Activated CD8-positive, alpha-beta memory T cell treated with anti-CD3 and anti-CD28 coated beads, Interleukin-2, amount 10 ng/mL, durations not matched to agents 7 days and 5 days (primary cell): Measurements from ENCODE around the gene UMAD1. TPM values are rescaled to one million over a fixed set of nuclear protein-coding genes. Genes with fewer than 3 reads are reported as not detected.
A peak's percentile ranks its signal among the peaks of the same experiment; 100 is the strongest.
"Not testable (repeated sequence)": the region's sequence is repeated elsewhere in the genome, so short reads cannot be mapped to it uniquely, and the experiment has no call there.

Experiments used
- ATAC-seq: fragments of 150-1000 bp; cut with Tn5 transposase; one replicate; pipeline ENCODE4 v1.10.0; 2021; ENCODE audit warnings: moderate library complexity
- CTCF ChIA-PET: fragments of 350-600 bp; sonication (Branson Sonifier 250); formaldehyde crosslinking; loops from one replicate; lab custom pipeline; 2021; ENCODE audit warnings: antibody characterized with exemption; lab: Charles Lee
- DNase-seq: peaks from one replicate; pipeline ENCODE4 v3.0.0-alpha.2; 2020
- H3K27ac Mint-ChIP-seq: one replicate; pipeline ENCODE4 v1.8.0; 2021; ENCODE audit warnings: mild to moderate bottlenecking, mixed read lengths
- H3K27me3 Mint-ChIP-seq: one replicate; pipeline ENCODE4 v1.8.0; 2021; ENCODE audit warnings: mixed read lengths
- H3K36me3 Mint-ChIP-seq: one replicate; pipeline ENCODE4 v1.8.0; 2021; ENCODE audit warnings: mild to moderate bottlenecking, mixed read lengths
- H3K4me1 Mint-ChIP-seq: one replicate; pipeline ENCODE4 v1.8.0; 2021; ENCODE audit warnings: mixed read lengths
- H3K4me3 Mint-ChIP-seq: one replicate; pipeline ENCODE4 v1.8.0; 2021; ENCODE audit warnings: mild to moderate bottlenecking, moderate library complexity, mixed read lengths
- H3K9me3 Mint-ChIP-seq: one replicate; pipeline ENCODE4 v1.8.0; 2022; ENCODE audit warnings: low read depth, mixed read lengths
- total RNA-seq, 2 experiments: library from RNA; stranded (reverse); gene quantifications; one replicate each; pipeline ENCODE4 v1.2.3, GENCODE V29; 2021

The UMAD1 gene
- total RNA-seq, 2 experiments from 2014 or later: 12.3 to 14.2 TPM

GRCh38 chr7:7630626-7631329 lies 9.8 kb upstream of the UMAD1 start:
- Mint-ChIP-seq H3K4me3 (no peak overlapping the region), H3K4me1 (no peaks in the 10 kb centered on the region), H3K36me3 (peaks cover 16% of the 10 kb centered on the region), H3K9me3 (peaks cover 9% of the 10 kb centered on the region), H3K27ac (no peak overlapping the region), H3K27me3 (no peaks in the 10 kb centered on the region)
- ATAC-seq (no peak), DNase-seq (no peak)
- CTCF ChIA-PET: no interaction called here

GRCh38 chr7:7639421-7639820 lies 1.1 kb upstream of the UMAD1 start:
- Mint-ChIP-seq H3K27me3 (no peaks in the 10 kb centered on the region), H3K27ac (peak overlapping the region; percentile 91), H3K4me3 (peak overlapping the region; percentile 86), H3K36me3 (peaks cover 37% of the 10 kb centered on the region), H3K4me1 (peaks cover 34% of the 10 kb centered on the region), H3K9me3 (no peaks in the 10 kb centered on the region)
- ATAC-seq: no peak
- no peak for DNase-seq
- CTCF ChIA-PET: interaction anchor here (2.0 kb wide), 1 partner anchor 71 kb away, joined by 6 read pairs; no protein-coding TSS in a partner anchor

DNA sequence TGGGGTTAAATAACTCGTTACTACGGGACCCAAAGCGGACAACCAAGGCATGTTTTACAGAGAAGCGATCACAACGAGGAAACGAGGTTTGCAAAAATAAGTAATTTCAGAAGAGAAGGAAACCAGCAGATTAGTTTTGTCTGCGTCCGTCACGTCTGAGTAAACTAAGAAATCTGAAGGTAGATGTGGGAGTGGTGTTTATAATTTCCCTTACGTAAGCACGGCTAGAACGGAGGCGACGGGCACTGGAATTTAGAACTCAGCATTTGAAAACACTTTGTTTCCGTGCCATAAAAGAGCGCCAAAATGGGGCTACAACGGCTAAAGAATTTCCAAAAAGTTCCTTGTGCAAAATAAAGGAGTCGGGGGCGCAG lies 718 bp upstream of the UMAD1 start:
- H3K4me3 Mint-ChIP-seq: peak overlapping the region; percentile 86
- H3K36me3 Mint-ChIP-seq: peaks cover 39% of the 10 kb centered on the region
- H3K9me3 Mint-ChIP-seq: no peaks in the 10 kb centered on the region
- CTCF ChIA-PET: interaction anchor here (0.9 to 2.0 kb wide), 5 partner anchors 41 to 486 kb away, joined by 3 to 7 read pairs (median 5); partner anchors contain the start of gene C1GALT1
- H3K4me1 Mint-ChIP-seq: peaks cover 34% of the 10 kb centered on the region
- H3K27me3 Mint-ChIP-seq: no peaks in the 10 kb centered on the region
- DNase-seq (peak; percentile 67), ATAC-seq (peak; percentile 20)
- H3K27ac Mint-ChIP-seq: peak overlapping the region; percentile 91

GRCh38 chr7:7641129-7641663 lies 644 bp downstream of the UMAD1 start:
- H3K36me3 Mint-ChIP-seq: peaks cover 37% of the 10 kb centered on the region
- H3K9me3 Mint-ChIP-seq: no peaks in the 10 kb centered on the region
- H3K27ac Mint-ChIP-seq: peak overlapping the region; percentile 91
- peak overlapping the region; percentile 86 for H3K4me3 Mint-ChIP-seq
- H3K27me3 Mint-ChIP-seq: no peaks in the 10 kb centered on the region
- ATAC-seq (no peak), DNase-seq (no peak)
- CTCF ChIA-PET: interaction anchor here (0.6 to 2.0 kb wide), 11 partner anchors 8 to 677 kb away, joined by 3 to 7 read pairs (median 3); partner anchors contain the start of gene C1GALT1
- H3K4me1 Mint-ChIP-seq: peaks cover 34% of the 10 kb centered on the region

GRCh38 chr7:7642081-7642480 lies 1.5 kb downstream of the UMAD1 start:
- peak overlapping the region; percentile 86 for H3K4me3 Mint-ChIP-seq
- DNase-seq: no peak
- ATAC-seq: no peak
- H3K36me3 Mint-ChIP-seq: peaks cover 30% of the 10 kb centered on the region
- H3K27me3 Mint-ChIP-seq: no peaks in the 10 kb centered on the region
- no peaks in the 10 kb centered on the region for H3K9me3 Mint-ChIP-seq
- peaks cover 34% of the 10 kb centered on the region for H3K4me1 Mint-ChIP-seq
- peak overlapping the region; percentile 91 for H3K27ac Mint-ChIP-seq
- CTCF ChIA-PET: no interaction called here

DNA sequence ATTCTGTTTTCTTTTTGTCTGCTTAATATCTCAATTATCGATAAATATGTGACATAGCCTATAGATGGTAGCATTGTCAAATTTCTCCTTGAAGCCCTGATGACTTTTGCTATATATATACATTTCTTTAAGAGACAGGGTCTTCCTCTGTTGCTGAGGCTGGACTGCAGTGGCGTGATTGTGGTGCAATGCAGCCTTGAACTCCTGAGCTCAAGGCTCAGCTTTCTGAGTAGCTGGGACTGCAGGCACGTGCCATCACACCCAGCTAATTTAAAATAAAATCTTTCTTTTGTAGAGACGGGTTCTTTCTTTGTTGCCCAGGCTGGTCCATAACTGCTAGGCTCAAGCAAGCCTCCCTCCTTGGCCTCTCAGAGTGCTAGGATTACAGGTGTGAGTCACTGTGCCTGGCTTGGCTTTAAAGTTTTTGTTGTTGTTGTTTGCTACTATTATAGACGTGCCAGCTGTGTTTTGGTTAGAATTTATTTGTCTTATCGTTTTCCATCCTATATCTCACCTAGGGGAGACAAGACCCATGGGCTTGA lies 7.0 kb downstream of the UMAD1 start:
- Mint-ChIP-seq H3K4me3 (no peak overlapping the region), H3K9me3 (no peaks in the 10 kb centered on the region), H3K27ac (no peak overlapping the region), H3K36me3 (peaks cover 20% of the 10 kb centered on the region), H3K4me1 (peaks cover 12% of the 10 kb centered on the region), H3K27me3 (no peaks in the 10 kb centered on the region)
- no peak for DNase-seq
- CTCF ChIA-PET: no interaction called here
- ATAC-seq: no peak

DNA sequence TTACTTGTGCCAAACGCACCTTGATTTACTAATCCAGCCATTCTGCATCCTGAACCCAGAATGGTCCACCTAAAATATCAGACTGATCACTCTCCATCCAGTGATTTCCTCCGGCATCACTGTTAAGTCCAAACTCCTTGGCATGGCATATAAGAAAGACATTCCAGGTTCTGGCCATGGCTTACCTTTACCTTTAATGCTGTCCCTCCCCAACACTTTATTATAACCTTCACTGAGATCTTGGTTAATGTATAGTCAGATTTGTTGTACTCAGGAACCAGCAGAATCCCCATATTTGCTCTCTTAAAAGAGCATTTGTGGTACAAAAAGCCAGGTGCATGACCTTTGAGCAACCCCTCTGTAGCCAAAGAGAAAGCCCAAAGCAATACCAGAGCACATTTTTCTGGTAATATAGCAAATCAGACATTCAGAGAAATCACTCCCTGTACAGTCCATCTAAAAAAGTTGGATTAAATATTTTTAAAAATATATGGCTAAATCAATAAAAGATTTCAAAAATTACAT lies 10.2 kb downstream of the UMAD1 start:
- Mint-ChIP-seq H3K4me3 (no peak overlapping the region), H3K27ac (no peak overlapping the region), H3K4me1 (peaks cover 8% of the 10 kb centered on the region), H3K36me3 (peaks cover 8% of the 10 kb centered on the region), H3K27me3 (no peaks in the 10 kb centered on the region), H3K9me3 (no peaks in the 10 kb centered on the region)
- CTCF ChIA-PET: interaction anchor here (0.6 kb wide), 1 partner anchor 26 kb away, joined by 3 read pairs; no protein-coding TSS in a partner anchor
- ATAC-seq: no peak
- no peak for DNase-seq

DNA sequence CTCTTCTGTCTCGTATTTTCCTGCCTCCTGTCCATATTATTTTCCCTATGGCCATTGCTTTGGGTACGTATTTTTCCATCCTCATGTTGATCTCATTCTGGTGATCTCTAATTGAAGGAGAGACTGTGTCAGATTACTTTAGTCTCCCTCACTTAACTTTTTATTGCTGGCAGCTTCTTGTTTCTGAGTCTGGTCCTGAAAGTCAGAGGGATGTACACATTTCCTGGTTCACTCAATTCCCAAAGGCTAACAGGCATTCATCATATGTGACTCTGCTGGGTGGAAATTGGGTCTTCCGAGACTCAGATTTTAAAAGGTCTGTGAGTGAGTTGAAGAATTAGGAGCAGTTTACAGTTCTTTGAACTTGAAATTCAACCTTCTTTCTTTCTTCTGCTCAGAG lies 10.9 kb downstream of the UMAD1 start:
- no peak for DNase-seq
- H3K4me1 Mint-ChIP-seq: peaks cover 8% of the 10 kb centered on the region
- peaks cover 7% of the 10 kb centered on the region for H3K36me3 Mint-ChIP-seq
- H3K9me3 Mint-ChIP-seq: no peaks in the 10 kb centered on the region
- no peak overlapping the region for H3K4me3 Mint-ChIP-seq
- no peaks in the 10 kb centered on the region for H3K27me3 Mint-ChIP-seq
- no peak overlapping the region for H3K27ac Mint-ChIP-seq
- CTCF ChIA-PET: no interaction called here
- no peak for ATAC-seq

DNA sequence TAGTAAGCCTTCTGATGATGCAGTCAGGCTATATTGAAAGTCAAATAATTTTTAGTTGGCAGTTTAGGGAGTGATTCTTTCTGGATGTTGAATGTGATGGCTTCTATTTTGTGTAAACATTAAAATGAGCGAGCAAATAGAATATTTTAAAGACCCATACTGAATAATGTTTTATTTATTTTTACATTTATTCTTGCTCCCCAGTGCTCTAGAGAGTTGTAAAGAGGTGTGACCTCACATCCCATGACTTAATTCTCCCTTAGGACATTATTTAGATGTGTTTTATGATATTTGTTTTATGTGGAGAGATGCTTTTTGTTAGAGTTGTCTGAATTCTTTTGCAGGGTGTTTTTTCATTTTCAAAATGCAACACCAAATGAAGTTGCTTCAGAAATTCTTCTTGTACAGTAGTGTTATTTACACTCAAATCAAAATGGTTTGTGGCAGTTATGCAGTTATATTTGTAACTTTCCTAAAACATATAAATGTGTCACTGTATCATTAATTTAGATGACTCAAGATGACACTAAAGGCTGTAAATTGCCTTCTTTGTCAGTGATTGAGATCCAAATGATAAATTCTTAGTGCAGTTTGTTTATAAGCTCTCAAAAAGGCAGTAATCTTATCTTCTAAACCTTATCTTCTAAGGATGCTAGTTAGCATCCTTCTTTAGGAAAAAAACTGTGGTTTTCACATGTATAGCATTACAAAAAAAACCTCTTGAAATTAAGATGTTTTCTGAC lies 12.4 kb downstream of the UMAD1 start:
- H3K27me3 Mint-ChIP-seq: no peaks in the 10 kb centered on the region

DNA sequence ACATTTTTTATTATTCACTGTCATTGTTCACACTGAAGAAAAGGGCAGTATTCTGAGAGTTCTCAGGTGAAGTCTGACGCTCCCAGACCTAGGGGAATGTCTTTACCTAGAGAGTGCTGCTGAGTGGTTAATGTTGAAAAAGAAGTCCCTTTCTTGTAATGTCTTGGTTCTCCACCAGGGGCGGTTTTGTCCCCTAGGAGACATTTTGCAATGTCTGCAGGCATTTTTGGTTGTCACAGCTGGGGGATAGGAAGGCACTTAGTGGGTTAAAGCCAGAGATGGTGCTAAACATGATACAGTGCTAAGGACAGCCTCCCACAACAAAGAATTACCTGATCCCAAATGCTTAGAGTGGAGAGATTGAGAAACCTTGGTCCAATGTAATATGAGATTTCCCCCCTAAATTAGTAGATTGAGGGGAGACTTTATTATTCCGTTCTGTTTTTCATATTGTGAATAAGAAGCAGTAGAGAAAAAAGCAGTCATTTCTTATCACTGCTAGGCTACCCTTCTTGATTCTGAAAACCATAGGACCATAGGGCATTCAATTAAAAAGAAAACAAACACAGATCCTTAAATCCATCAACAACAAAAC lies 13.1 kb downstream of the UMAD1 start:
- no peaks in the 10 kb centered on the region for H3K27me3 Mint-ChIP-seq

More for the DNA sequence above, 12.4 kb downstream of the UMAD1 start:
- Mint-ChIP-seq H3K9me3 (no peaks in the 10 kb centered on the region), H3K4me3 (no peak overlapping the region), H3K4me1 (peaks cover 8% of the 10 kb centered on the region), H3K27ac (no peak overlapping the region), H3K36me3 (peaks cover 21% of the 10 kb centered on the region)
- DNase-seq: no peak
- CTCF ChIA-PET: interaction anchor here (1.0 to 1.4 kb wide), 2 partner anchors 10 to 112 kb away, joined by 3 read pairs; no protein-coding TSS in a partner anchor
- no peak for ATAC-seq

GRCh38 chr7:7654964-7655715 lies 14.6 kb downstream of the UMAD1 start:
- CTCF ChIA-PET: interaction anchor here (1.5 kb wide), 1 partner anchor 641 kb away, joined by 3 read pairs; no protein-coding TSS in a partner anchor
- H3K27ac Mint-ChIP-seq: no peak overlapping the region
- peaks cover 8% of the 10 kb centered on the region for H3K4me1 Mint-ChIP-seq
- DNase-seq (no peak), ATAC-seq (no peak)
- no peaks in the 10 kb centered on the region for H3K27me3 Mint-ChIP-seq
- no peak overlapping the region for H3K4me3 Mint-ChIP-seq
- peaks cover 41% of the 10 kb centered on the region for H3K36me3 Mint-ChIP-seq
- peaks cover 12% of the 10 kb centered on the region for H3K9me3 Mint-ChIP-seq

More for the DNA sequence above, 13.1 kb downstream of the UMAD1 start:
- Mint-ChIP-seq H3K4me1 (peaks cover 8% of the 10 kb centered on the region), H3K4me3 (no peak overlapping the region), H3K9me3 (no peaks in the 10 kb centered on the region), H3K27ac (no peak overlapping the region), H3K36me3 (peaks cover 28% of the 10 kb centered on the region)
- ATAC-seq (no peak), DNase-seq (no peak)
- CTCF ChIA-PET: interaction anchor here (1.0 to 1.4 kb wide), 2 partner anchors 11 to 111 kb away, joined by 3 read pairs; no protein-coding TSS in a partner anchor

DNA sequence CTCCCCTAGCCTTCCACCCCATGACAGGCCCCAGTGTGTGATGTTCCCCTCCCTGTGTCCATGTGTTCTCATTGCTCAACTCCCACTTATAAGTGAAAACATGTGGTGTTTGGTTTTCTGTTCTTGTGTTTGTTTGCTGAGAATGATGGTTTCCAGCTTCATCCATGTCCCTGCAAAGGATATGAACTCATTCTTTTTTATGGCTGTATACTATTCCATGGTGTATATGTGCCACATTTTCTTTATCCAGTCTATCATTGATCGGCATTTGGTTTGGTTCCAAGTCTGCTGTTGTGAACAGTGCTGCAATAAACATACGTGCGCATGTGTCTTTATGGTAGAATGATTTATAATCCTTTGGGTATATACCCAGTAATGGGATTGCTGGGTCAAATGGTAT lies 15.9 kb downstream of the UMAD1 start:
- H3K4me1 Mint-ChIP-seq, H3K4me3 Mint-ChIP-seq, CTCF ChIA-PET, H3K27ac Mint-ChIP-seq, DNase-seq, H3K27me3 Mint-ChIP-seq, ATAC-seq: not testable (repeated sequence)
- Mint-ChIP-seq H3K36me3 (peaks cover 49% of the 10 kb centered on the region), H3K9me3 (peaks cover 16% of the 10 kb centered on the region)
